ENCODE results near the gene GRAMD1A.

GRAMD1A gene

DNA sequence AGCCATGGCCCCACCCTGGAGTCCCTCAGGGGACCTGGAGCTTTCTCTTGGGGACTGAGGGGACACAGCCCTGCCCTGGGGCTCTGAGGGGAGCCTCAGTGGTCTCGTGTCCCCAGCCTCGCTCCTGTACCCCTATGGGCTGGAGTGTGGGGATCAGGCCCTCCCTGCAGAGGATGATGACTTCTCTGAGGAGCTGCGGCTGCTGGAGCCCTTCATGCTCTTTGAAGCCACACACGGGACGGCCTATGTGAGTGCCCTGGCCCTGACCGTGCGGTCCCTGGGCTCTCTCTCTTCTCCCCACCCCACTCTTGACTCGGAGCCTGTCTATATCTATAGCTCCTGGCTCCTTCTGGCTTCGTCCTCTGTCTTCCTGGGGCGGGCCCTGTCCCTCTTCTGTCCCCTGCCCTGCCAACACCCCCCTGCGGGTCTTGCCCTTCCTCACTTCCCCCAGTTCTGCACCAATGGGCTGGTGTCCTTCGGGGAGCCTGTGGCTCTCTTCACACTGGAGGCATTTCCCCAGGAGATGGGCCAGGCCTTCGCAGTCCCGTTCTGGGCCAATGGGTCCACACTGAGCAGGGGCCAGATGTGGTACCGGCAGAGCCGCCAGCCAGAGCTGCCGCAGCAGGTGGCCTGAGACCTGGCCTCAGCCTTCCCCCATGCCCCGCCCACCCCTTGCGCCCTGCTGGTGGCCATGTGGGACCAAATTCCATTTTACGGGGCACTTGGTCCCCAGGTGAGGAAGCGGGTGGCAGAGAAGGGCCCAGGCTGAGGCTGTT is 74.5 kb downstream of the GRAMD1A start:
- DNase-seq (ENCODE audit: low read depth in 2 of 2) = no peak

DNA sequence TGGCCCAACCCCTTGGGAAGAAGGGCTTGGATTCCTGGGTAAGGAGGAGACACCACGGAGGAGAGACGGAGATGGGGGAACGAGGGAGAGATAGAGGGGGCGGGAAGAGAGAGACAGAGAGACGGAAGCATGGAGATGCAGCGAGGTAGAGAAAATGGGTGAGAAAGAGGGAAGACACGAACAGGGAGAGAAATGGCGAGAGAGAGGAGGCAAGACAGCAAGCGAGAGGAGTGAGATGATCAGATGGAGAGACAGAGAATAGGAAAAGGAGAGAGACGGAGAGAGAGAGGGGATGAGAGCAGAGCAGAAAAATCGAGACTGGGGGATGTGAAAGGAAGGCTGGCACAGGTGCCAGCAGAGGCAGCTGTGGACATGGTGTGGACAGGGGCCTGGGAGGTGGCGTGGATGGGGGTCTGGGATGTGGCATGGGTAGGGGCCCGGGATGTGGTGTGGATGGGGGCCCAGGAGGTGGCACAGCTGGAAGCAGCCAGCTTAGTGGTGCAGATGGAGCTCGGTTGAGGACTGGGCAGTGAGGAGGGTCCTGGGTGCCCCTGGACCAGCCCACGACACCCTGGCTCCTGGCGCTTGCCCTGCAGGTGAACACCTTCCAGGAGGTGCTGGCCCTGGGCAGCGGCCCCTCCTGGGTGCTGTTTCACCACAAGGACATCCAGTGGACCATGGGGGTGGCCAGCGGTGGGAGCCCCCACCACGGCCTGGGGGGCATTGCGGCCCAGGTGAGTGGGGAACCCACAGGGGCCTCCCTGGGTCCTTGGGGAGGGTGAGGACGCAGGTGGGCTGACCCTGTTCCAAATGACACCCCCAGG is 75.3 kb downstream of the GRAMD1A start:
- DNase-seq (ENCODE audit: low read depth in 2 of 2) = no peak

DNA sequence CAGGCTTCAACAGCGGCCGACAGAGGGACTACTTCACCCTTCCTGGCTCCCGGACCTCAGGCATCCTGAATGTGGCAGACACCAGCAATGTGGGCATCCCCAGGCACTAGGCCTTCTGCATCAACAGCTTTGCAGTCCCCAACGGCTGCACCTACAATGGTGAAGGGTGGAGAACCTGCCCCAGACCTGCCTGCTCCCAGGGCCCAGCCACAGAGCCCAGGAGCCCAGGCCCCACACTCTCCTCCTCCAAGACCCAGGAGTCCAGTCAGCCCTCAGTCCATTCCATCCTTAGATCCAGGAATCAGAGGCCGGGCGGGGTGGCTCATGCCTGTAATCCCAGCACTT is 75.9 kb downstream of the GRAMD1A start:
- no peak for DNase-seq (ENCODE audit: low read depth in 2 of 2)

Measured in stimulated activated CD4-positive, alpha-beta T cell treated with anti-CD3 and anti-CD28 coated beads, Interleukin-15, amount 100 ng/mL, for 48 hours (primary cell).